Activated naive CD4-positive, alpha-beta T cell treated with anti-CD3 and anti-CD28 coated beads, Interleukin-2, amount 50 U/mL, for 24 hours (primary cell): ENCODE results near the gene PLCXD3.

Experiments
- H3K27ac Mint-ChIP-seq: one replicate; pipeline ENCODE4 v1.8.0; 2021; ENCODE audit warnings: mild to moderate bottlenecking, mixed read lengths
- H3K27me3 Mint-ChIP-seq: one replicate; pipeline ENCODE4 v1.8.0; 2021; ENCODE audit warnings: mixed read lengths
- H3K36me3 Mint-ChIP-seq: one replicate; pipeline ENCODE4 v1.8.0; 2021; ENCODE audit warnings: mixed read lengths
- H3K4me1 Mint-ChIP-seq: one replicate; pipeline ENCODE4 v1.8.0; 2021; ENCODE audit warnings: mixed read lengths
- H3K4me3 Mint-ChIP-seq: one replicate; pipeline ENCODE4 v1.8.0; 2021; ENCODE audit warnings: mild to moderate bottlenecking, mixed read lengths
- H3K9me3 Mint-ChIP-seq: one replicate; pipeline ENCODE4 v1.8.0; 2021; ENCODE audit warnings: mixed read lengths

PLCXD3 gene

DNA sequence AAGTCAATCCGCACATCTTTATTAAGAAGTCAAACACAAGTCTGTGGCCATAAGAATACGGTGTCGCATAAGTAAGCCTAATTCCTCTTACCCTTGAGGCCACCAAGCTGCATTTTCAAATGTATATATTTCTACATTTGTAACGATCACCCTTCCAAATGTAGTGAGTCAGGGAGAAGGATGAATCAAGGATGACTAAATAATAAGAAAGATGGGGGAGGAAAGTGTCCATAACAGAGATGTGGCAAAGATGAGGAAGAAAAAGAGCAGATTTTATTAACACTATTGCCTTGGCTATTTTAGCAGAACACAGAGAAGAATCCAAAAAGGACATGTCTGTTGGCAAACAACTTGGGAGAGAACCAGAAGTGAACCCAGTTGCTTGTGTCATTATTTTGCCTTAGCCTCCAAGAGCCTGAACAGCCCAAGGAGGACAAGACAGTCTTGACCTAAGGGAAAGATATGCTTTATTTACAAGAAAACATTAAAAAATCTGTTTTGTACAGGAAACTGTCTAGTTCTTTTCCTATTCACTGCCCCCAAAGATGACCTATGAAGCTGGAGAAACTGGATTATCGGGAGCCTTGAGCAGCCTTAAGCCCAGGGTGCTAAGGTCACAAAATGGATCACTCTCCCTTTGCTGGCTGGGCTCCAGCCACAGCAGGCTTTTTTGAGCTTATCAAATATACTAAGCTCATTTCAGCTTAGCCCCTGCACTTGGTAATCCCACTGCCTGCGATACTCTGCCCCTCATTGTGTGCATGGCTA is 101.5 kb downstream of the PLCXD3 start:
- no peak overlapping the region for H3K4me3 Mint-ChIP-seq

DNA sequence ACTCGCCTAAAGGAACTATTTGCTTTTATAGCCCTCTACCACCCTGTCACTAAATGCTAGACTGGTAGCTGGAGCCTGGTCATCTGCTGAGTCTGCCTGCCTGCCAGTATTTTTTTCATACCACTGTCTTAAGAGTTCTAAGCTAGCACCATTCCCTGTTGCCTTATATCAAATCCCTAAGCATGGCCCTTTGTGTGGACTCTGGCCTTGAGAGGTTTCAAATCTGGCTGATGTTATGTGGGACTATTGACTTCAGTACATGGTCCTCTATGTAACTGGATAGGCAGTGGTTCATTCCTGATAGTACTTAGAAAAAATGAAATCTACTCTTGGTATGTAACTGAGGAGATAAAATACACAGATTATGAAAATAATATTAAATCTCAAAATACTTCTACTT is 103.5 kb downstream of the PLCXD3 start:
- Mint-ChIP-seq H3K36me3 (no peaks in the 10 kb centered on the region), H3K27me3 (no peaks in the 10 kb centered on the region), H3K9me3 (no peaks in the 10 kb centered on the region), H3K27ac (no peak overlapping the region), H3K4me3 (no peak overlapping the region), H3K4me1 (no peaks in the 10 kb centered on the region)

More for the DNA sequence above, 101.5 kb downstream of the PLCXD3 start:
- no peaks in the 10 kb centered on the region for H3K36me3 Mint-ChIP-seq
- no peaks in the 10 kb centered on the region for H3K27me3 Mint-ChIP-seq
- H3K4me1 Mint-ChIP-seq: no peaks in the 10 kb centered on the region
- no peaks in the 10 kb centered on the region for H3K9me3 Mint-ChIP-seq
- no peak overlapping the region for H3K27ac Mint-ChIP-seq

DNA sequence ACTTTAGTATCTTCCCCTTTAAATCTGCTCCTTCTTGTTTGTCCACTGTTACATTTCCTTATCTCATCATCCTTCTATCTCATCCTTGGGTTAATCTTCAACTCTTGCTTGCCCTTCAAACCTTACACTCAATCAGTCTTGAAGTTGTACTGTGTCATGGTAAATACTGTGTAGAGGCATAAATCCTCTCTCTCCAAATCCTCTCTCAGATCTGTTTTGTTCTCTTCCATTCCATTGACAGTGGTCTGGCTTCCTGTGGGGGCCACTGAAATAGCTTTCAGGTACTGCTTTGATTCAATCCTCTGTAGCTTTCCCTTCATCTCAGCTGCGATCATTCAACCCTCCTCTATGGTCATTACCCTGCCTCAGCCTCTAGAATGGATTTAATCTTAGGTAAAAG is 104.0 kb downstream of the PLCXD3 start:
- no peaks in the 10 kb centered on the region for H3K36me3 Mint-ChIP-seq
- H3K27ac Mint-ChIP-seq: no peak overlapping the region
- no peaks in the 10 kb centered on the region for H3K27me3 Mint-ChIP-seq
- no peak overlapping the region for H3K4me3 Mint-ChIP-seq
- no peaks in the 10 kb centered on the region for H3K9me3 Mint-ChIP-seq
- no peaks in the 10 kb centered on the region for H3K4me1 Mint-ChIP-seq

DNA sequence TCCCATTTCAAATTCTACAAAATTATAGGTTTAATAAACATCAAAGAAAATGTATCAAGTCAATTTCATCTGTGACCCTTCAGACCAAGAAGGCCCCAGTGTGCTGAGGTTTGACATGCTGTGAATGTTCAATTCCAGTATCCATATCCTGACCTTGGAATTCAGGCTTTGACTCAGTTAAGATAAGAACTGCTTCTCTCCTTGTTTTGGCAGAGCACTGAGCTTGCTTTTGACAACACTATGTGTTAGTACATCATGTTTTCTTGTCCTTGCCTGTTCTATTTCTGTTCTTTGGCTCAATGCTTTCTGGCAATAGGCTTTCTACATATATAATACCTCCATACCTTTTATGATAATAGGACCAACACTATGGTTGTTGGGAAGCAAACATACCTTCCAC is 105.6 kb downstream of the PLCXD3 start:
- H3K27me3 Mint-ChIP-seq: no peaks in the 10 kb centered on the region
- H3K9me3 Mint-ChIP-seq: peaks cover 7% of the 10 kb centered on the region
- no peak overlapping the region for H3K27ac Mint-ChIP-seq
- H3K4me3 Mint-ChIP-seq: no peak overlapping the region
- no peaks in the 10 kb centered on the region for H3K36me3 Mint-ChIP-seq
- no peaks in the 10 kb centered on the region for H3K4me1 Mint-ChIP-seq

DNA sequence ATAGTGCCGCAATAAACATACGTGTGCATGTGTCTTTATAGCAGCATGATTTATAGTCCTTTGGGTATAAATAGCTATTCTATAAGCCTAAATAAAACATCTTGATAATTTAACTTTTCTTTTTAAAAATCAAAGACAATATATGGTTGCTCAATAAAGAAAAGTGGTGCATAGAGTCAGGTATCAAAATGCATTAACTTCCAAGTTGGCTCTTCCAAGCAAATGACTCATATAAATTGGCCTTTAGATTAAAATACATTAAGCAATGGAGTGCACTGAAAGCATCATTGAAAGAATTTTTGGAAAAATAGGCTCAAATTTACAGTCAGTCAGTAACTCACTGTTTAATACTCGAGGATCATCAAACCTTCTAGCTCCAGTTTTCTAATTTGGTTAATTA is 106.6 kb downstream of the PLCXD3 start:
- Mint-ChIP-seq H3K27me3 (no peaks in the 10 kb centered on the region), H3K36me3 (no peaks in the 10 kb centered on the region), H3K4me1 (no peaks in the 10 kb centered on the region), H3K4me3 (no peak overlapping the region), H3K27ac (no peak overlapping the region), H3K9me3 (peaks cover 16% of the 10 kb centered on the region)

DNA sequence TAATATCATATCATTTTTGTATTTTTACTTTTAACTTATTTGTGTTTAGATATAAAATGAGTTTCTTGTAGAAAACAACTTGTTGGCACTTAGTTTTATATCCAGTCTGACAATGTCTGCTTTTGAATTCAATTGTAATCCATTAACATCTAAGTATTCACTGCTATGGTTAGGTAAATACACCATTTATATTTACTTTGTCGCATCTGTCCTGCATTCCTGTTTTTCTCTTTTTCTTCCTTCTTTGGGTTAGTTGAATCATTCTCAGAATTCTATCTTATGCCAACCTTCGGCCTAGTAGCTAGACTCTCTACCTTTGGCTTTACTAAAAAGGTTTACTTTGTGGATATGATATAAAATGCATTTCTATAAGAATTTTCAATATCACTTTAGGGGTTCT is 107.6 kb downstream of the PLCXD3 start:
- Mint-ChIP-seq H3K27ac (no peak overlapping the region), H3K4me3 (no peak overlapping the region), H3K27me3 (no peaks in the 10 kb centered on the region), H3K9me3 (peaks cover 24% of the 10 kb centered on the region), H3K36me3 (no peaks in the 10 kb centered on the region), H3K4me1 (no peaks in the 10 kb centered on the region)

DNA sequence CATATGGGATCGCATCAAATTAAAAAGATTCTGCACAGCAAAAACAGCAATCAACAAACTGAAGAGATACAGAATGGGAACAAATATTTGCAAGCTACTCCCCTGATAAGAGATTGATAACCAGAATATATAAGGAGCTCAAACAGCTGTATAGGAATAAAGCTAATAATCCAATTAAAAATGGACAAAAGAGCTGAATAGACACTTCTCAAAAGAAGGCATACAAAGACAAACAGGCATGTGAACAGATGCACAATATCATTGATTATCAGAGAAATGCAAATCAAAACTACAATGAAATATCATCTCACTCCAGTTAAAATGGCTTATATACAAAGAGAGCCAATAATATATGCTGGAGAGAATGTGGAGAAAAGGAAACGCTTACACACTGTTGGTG is 110.6 kb downstream of the PLCXD3 start:
- Mint-ChIP-seq H3K27ac (no peak overlapping the region), H3K36me3 (no peaks in the 10 kb centered on the region), H3K9me3 (peaks cover 39% of the 10 kb centered on the region), H3K27me3 (no peaks in the 10 kb centered on the region), H3K4me1 (no peaks in the 10 kb centered on the region), H3K4me3 (no peak overlapping the region)

DNA sequence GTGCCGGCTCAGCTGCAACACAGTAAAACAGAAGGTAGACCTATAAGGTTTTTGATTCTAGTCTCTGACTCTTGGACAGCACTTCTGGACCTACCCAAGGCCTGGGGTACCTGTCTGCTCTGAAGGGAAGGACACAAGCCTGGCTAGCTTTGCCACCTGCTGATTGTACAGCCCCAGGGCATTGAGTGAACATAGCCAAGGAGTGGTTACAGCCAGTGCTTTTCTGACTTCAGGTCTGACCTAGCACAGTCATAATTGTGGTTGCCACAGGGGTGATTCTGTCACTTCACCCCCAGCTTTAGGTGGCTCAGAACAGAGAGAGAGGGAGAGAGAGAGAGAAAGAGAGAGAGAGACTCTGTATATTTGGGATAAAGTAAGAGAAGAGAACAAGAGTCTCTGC is 118.4 kb downstream of the PLCXD3 start:
- H3K36me3 Mint-ChIP-seq: no peaks in the 10 kb centered on the region
- peaks cover 18% of the 10 kb centered on the region for H3K9me3 Mint-ChIP-seq
- H3K4me3 Mint-ChIP-seq: no peak overlapping the region
- H3K27ac Mint-ChIP-seq: no peak overlapping the region
- no peaks in the 10 kb centered on the region for H3K4me1 Mint-ChIP-seq
- no peaks in the 10 kb centered on the region for H3K27me3 Mint-ChIP-seq

DNA sequence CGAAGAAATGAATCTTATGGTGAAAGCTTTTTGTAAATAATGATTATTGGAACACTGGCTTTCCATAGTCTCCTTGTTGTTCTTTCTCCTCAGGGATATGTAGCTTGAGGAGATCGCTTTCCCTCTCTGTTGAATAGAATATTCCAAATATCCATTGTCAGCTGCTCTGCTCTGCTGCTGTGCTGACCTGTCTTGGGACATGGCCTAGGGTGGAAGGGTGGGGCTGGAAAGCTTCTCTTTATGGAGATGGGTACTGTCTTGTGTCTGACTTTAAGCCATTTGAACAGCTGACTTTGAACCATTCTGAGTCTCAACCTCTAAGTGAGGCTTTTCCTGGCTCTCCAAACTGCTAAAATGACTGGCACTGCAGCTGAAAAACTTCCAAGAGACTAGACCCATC is 135.8 kb downstream of the PLCXD3 start:
- H3K4me1 Mint-ChIP-seq: no peaks in the 10 kb centered on the region
- H3K27ac Mint-ChIP-seq: no peak overlapping the region
- no peaks in the 10 kb centered on the region for H3K36me3 Mint-ChIP-seq
- H3K9me3 Mint-ChIP-seq: peaks cover 5% of the 10 kb centered on the region
- no peak overlapping the region for H3K4me3 Mint-ChIP-seq
- no peaks in the 10 kb centered on the region for H3K27me3 Mint-ChIP-seq

DNA sequence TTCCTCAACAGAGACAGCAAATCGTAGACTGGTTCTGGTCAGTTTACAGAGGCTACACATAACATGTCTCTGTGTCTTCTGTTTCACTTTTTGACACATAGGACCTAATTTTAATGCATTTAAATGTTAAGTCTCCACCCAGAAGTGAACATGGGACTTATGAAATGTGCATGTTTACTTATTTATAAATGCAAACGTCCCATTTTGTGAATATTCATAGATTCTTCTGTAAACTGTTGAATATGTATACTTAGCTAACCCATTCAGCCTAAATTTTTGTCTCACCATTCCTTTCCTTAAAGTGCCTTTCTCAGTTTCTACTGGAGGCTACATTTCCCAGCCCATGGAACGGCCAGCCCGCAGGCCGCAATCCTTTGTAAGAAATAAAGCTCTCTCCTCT is 137.2 kb downstream of the PLCXD3 start:
- Mint-ChIP-seq H3K27ac (no peak overlapping the region), H3K36me3 (no peaks in the 10 kb centered on the region), H3K27me3 (no peaks in the 10 kb centered on the region), H3K9me3 (peaks cover 5% of the 10 kb centered on the region), H3K4me1 (no peaks in the 10 kb centered on the region), H3K4me3 (no peak overlapping the region)

DNA sequence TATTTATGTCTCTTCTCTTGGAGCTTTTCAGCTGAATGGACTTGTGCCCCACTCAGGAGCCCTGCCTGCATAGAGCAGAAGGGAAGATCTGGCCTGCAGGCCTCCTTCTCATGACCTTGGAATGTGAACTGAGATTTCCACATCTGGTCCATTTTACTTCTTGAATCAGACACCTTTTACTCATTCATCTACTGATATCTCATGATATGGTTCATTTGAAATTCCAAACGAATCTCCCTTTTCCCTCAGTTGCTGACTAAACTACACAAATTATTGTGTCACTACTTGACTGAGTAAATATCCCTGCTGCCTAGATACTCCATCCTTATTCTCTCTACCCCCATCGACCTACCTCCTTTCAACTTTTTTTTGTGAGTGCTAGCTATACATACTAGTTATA is 138.7 kb downstream of the PLCXD3 start:
- Mint-ChIP-seq H3K4me3 (no peak overlapping the region), H3K27ac (no peak overlapping the region), H3K27me3 (no peaks in the 10 kb centered on the region), H3K9me3 (peaks cover 5% of the 10 kb centered on the region), H3K4me1 (no peaks in the 10 kb centered on the region), H3K36me3 (no peaks in the 10 kb centered on the region)

DNA sequence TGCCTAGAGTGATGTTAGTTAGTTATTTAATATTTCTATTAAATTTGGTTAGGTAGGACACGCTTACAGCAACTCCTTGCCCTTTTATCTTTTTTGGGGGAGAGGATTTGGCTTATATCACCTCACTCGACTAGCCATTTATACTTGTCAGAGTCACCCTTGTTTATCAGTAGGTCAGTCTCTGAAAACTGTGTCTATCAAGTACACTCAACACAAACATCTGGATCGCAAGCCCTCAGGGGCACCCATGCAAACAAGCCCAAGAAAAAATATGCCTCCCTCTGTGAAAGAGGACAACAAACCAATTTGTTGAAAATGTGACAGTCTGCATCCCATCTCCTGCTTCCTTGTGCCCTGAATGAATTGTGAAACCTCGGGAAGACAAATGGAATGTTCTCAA is 139.9 kb downstream of the PLCXD3 start:
- Mint-ChIP-seq H3K4me3 (no peak overlapping the region), H3K36me3 (no peaks in the 10 kb centered on the region), H3K27me3 (no peaks in the 10 kb centered on the region), H3K9me3 (peaks cover 5% of the 10 kb centered on the region), H3K4me1 (no peaks in the 10 kb centered on the region), H3K27ac (no peak overlapping the region)

DNA sequence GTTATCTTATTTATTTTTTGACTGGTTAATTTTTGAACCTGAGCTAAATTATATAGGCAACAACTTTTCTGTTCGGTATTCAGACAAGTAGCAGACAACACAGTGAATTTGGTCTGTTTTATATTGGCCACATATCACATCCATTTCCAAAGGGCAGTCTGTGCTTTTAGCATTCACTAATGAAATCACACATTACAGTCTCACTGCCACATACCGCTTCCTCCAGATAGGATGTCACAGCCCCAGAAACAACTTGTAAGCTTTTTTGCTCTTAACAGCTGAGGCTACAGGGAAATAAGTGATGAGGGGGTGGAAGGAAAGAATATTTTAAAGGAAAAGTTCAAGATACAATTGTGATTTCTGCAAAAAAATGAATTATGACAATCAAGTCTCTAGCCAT is 140.6 kb downstream of the PLCXD3 start:
- Mint-ChIP-seq H3K9me3 (peaks cover 5% of the 10 kb centered on the region), H3K27me3 (no peaks in the 10 kb centered on the region), H3K36me3 (no peaks in the 10 kb centered on the region), H3K27ac (no peak overlapping the region), H3K4me1 (no peaks in the 10 kb centered on the region), H3K4me3 (no peak overlapping the region)

DNA sequence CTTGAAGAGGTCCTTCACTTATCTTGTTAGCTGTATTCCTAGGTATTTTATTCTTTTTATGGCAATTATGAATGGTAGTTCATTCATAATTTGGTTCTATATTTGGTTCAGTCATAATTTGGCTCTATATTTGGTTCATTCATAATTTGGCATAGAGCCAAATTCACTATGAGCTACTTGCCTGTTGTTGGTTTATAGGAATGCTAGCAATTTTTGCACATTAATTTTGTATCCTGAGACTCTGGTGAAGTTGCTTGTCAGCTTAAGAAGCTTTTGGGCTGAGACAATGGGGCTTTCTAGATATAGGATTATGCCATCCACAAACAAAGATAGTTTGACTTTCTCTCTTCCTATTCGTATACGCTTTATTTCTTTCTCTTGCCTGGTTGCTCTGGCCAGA is 142.2 kb downstream of the PLCXD3 start:
- Mint-ChIP-seq H3K27me3 (no peaks in the 10 kb centered on the region), H3K36me3 (no peaks in the 10 kb centered on the region), H3K4me3 (no peak overlapping the region), H3K9me3 (no peaks in the 10 kb centered on the region), H3K4me1 (no peaks in the 10 kb centered on the region), H3K27ac (no peak overlapping the region)

DNA sequence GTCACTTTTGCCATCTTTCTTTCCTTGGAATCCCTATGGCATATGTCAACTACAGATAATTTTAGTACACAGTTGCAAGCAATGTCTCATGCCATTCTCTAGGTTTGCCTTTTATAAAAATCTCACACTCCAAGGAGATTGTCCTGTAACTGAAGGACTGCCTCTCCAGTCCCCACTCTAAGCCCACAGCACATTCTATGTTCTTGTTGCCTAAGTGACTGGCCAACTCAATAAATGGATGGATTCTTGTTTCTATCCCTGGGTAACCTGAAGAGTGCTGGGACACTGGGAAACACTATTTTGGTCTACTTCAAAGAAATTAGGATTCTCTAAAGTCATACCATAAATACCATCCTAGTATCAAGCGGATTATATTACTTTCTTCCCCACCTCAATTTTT is 145.0 kb downstream of the PLCXD3 start:
- Mint-ChIP-seq H3K27ac (no peak overlapping the region), H3K9me3 (no peaks in the 10 kb centered on the region), H3K4me1 (no peaks in the 10 kb centered on the region), H3K36me3 (no peaks in the 10 kb centered on the region), H3K27me3 (no peaks in the 10 kb centered on the region), H3K4me3 (no peak overlapping the region)

DNA sequence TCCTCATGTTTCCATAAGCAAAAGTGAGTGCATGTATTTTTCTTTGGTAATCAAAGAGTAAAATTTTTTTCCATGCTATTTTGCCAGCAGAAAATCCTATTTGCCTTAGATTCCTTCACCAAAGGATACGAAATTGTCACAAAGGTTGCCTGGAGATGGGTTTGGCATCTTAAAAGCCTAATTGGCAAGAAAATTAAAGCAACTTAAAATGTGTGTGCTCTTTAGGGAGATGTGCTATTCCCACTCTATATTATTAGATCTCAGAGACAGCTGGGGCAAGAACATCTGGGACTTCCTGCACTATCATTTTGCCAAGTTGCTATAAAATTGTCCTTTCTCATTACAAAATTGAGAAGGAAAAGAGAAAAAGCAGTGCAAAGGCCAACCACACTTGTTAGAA is 146.1 kb downstream of the PLCXD3 start:
- Mint-ChIP-seq H3K4me1 (no peaks in the 10 kb centered on the region), H3K27ac (no peak overlapping the region), H3K36me3 (no peaks in the 10 kb centered on the region), H3K9me3 (peaks cover 4% of the 10 kb centered on the region), H3K27me3 (no peaks in the 10 kb centered on the region), H3K4me3 (no peak overlapping the region)

DNA sequence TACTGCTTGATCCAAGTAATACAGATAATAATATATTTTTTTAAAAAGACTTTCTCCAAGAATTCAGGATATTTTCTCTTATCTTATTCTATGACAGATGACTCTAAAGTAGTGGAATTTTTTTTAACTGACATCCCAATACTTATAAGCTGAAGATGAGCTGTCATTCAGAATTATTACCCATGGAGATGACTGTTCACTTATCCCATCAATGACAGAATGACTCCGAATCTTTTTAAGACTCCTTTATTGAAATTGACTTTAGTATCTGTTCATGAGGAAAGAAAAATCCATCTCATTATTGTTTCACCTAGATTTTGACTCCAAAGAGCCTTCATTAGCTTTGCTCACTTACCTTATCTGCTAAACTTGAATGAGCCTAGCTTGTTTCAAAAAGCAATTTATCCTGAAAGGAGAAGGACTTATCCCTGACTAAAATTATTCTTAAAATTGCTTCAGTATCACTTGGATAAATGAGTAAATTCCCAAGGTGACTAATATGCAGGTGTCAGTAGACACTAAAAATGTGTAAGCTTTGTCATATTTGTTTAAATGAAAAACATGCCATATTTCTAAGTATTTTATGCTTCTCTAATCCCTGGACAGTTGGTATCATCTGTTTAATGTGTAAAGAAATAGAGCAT is 146.9 kb downstream of the PLCXD3 start:
- Mint-ChIP-seq H3K4me1 (no peaks in the 10 kb centered on the region), H3K36me3 (no peaks in the 10 kb centered on the region), H3K9me3 (peaks cover 10% of the 10 kb centered on the region), H3K4me3 (no peak overlapping the region), H3K27me3 (no peaks in the 10 kb centered on the region), H3K27ac (no peak overlapping the region)
